Activated B cell treated with CpG ODN at 0.5 μM for 24 hours (primary cell): Measurements from ENCODE around the gene ATP10B. TPM values are rescaled to one million over a fixed set of nuclear protein-coding genes. Genes with fewer than 3 reads are reported as not detected.

Experiments used
- ATAC-seq: fragments of 200-7000 bp; cut with Tn5 transposase; one replicate; pipeline ENCODE4 v1.10.0; 2021; ENCODE audit warnings: low read depth, mild to moderate bottlenecking, moderate library complexity
- CTCF ChIA-PET: fragments of 350-600 bp; sonication (Branson Sonifier 250); formaldehyde crosslinking; loops from one replicate; lab custom pipeline; 2021; ENCODE audit warnings: antibody characterized with exemption; lab: Charles Lee
- POLR2A ChIA-PET: fragments of 350-600 bp; sonication (Branson Sonifier 250); formaldehyde crosslinking; loops from one replicate; lab custom pipeline; 2021; ENCODE audit warnings: antibody characterized with exemption; lab: Charles Lee
- DNase-seq: peaks from one replicate; pipeline ENCODE4 v3.0.0; 2022
- H3K27ac Mint-ChIP-seq: one replicate; pipeline ENCODE4 v1.8.0; 2020; ENCODE audit warnings: mixed read lengths
- H3K27me3 Mint-ChIP-seq: one replicate; pipeline ENCODE4 v1.8.0; 2021; ENCODE audit warnings: mixed read lengths
- H3K36me3 Mint-ChIP-seq: one replicate; pipeline ENCODE4 v1.8.0; 2021; ENCODE audit warnings: low read depth, mixed read lengths
- H3K4me1 Mint-ChIP-seq: one replicate; pipeline ENCODE4 v1.8.0; 2021; ENCODE audit warnings: mixed read lengths
- H3K4me3 Mint-ChIP-seq: one replicate; pipeline ENCODE4 v1.8.0; 2020; ENCODE audit warnings: mild to moderate bottlenecking, mixed read lengths
- H3K9me3 Mint-ChIP-seq: one replicate; pipeline ENCODE4 v1.8.0; 2020; ENCODE audit warnings: mixed read lengths
- intact Hi-C: fragments of 100-400 bp; cut with micrococcal nuclease; formaldehyde crosslinking; loops from one replicate; pipeline ENCODE4 v1.15.1; 2024
- total RNA-seq: library from RNA; stranded (reverse); gene quantifications from 2 replicates; pipeline ENCODE4 v1.2.3, GENCODE V29; 2022
- TF ChIP-seq, protein P1 (sequence below): fragments of 200-600 bp; IDR thresholded peaks from one replicate; pipeline ENCODE4 v1.8.0; 2022; ENCODE audit warnings: antibody characterized with exemption, mild to moderate bottlenecking

ATP10B gene
- total RNA-seq, 1 donor from 2014 or later: not detected

DNA sequence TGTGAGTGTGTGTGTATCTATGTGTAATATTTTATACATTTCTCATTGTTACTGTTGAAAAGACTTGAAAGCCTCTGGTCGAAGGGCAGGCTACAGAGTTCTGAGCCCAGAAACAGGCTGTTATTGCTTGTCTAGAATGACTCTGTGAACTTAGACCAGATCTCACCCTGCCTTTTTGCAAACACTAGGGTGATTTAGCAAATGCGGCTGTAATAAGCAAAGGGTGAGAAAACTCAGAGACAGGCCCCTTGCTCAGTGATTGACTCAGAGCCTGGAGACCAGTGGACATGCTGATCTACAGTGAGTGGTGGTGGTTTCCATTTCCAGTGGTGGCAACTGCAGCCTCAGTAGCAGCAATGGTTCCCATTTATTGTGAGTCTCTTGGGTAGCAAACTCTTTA, 183.7 kb downstream of the ATP10B start:
- Mint-ChIP-seq H3K36me3 (no peaks in the 10 kb centered on the region), H3K9me3 (no peaks in the 10 kb centered on the region), H3K27me3 (no peaks in the 10 kb centered on the region), H3K4me1 (no peaks in the 10 kb centered on the region), H3K27ac (no peak overlapping the region), H3K4me3 (no peak overlapping the region)
- intact Hi-C loops: no loop called here
- ChIA-PET CTCF (no interaction called here), POLR2A (no interaction called here)
- ATAC-seq: no peak
- TF ChIP-seq, protein P1, sequence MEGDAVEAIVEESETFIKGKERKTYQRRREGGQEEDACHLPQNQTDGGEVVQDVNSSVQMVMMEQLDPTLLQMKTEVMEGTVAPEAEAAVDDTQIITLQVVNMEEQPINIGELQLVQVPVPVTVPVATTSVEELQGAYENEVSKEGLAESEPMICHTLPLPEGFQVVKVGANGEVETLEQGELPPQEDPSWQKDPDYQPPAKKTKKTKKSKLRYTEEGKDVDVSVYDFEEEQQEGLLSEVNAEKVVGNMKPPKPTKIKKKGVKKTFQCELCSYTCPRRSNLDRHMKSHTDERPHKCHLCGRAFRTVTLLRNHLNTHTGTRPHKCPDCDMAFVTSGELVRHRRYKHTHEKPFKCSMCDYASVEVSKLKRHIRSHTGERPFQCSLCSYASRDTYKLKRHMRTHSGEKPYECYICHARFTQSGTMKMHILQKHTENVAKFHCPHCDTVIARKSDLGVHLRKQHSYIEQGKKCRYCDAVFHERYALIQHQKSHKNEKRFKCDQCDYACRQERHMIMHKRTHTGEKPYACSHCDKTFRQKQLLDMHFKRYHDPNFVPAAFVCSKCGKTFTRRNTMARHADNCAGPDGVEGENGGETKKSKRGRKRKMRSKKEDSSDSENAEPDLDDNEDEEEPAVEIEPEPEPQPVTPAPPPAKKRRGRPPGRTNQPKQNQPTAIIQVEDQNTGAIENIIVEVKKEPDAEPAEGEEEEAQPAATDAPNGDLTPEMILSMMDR: no peak
- no peak for DNase-seq

DNA sequence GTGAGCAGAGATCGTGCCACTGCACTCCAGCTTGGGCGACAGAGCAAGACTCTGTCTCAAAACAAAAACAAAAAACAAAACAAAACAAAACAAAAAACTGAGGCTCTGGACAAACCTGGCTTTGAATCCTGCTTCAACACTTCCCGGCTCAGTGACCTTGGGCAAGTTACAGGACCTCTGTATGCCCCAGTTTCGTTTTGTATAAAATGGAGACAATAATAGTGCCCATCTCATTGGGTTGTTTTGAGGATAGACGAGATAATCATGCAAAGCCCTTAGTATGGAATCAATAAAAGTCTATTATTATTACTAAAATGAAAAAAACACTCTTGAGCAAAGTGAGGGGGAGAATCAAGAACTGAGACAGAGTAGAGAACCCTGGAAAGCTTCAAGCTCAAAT, 184.9 kb downstream of the ATP10B start:
- H3K4me1 Mint-ChIP-seq: no peaks in the 10 kb centered on the region
- TF ChIP-seq, protein P1: no peak
- ChIA-PET CTCF (no interaction called here), POLR2A (no interaction called here)
- no peak overlapping the region for H3K4me3 Mint-ChIP-seq
- no peak for DNase-seq
- no peak for ATAC-seq
- intact Hi-C loops: no loop called here
- no peaks in the 10 kb centered on the region for H3K27me3 Mint-ChIP-seq
- H3K9me3 Mint-ChIP-seq: no peaks in the 10 kb centered on the region
- H3K36me3 Mint-ChIP-seq: no peaks in the 10 kb centered on the region
- no peak overlapping the region for H3K27ac Mint-ChIP-seq

DNA sequence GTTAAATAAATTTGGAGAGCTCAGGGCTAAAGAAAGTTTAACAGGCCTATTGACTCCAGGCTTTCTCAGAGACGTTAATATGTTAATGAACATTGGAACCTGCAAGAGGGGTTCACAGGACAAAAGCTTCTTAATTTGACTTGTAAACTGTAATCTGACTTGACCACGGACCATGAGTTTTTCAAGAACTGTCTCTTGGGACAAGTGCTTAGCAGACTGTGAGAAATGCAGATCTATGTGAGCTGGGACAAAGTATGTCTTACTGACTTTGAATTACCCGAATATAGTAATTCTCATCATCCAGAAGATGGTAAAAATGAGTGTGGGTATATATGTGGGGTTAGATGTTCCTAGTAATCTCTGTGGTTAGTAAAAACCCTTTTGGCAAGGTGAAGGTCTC, 186.6 kb downstream of the ATP10B start:
- Mint-ChIP-seq H3K9me3 (no peaks in the 10 kb centered on the region), H3K27me3 (no peaks in the 10 kb centered on the region), H3K4me3 (no peak overlapping the region), H3K36me3 (no peaks in the 10 kb centered on the region), H3K4me1 (no peaks in the 10 kb centered on the region), H3K27ac (no peak overlapping the region)
- DNase-seq (no peak), ATAC-seq (no peak)
- TF ChIP-seq, protein P1: no peak
- intact Hi-C loops: no loop called here
- ChIA-PET POLR2A (no interaction called here), CTCF (no interaction called here)

DNA sequence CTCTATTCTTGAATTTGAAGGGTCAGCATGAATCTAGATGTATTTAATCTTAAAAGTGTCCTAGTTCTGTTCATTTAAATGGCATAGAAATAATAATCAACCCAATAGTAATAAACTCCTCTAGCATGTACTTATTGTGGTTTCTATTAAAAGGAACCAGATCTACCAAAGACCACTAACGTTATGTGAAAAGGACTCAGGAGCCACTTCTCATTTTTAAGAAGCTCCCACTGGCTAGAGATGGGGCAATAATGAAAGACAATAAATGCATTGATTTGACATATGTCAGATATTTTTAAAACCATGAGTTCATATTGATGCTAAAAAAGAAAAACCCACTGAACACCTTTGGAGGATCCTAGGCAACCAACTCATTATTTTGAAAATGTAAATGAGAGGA, 191.9 kb downstream of the ATP10B start:
- Mint-ChIP-seq H3K4me1 (no peaks in the 10 kb centered on the region), H3K4me3 (no peak overlapping the region), H3K36me3 (no peaks in the 10 kb centered on the region), H3K27me3 (peaks cover 7% of the 10 kb centered on the region), H3K27ac (no peak overlapping the region), H3K9me3 (no peaks in the 10 kb centered on the region)
- intact Hi-C loops: no loop called here
- TF ChIP-seq, protein P1: no peak
- POLR2A ChIA-PET: no interaction called here
- DNase-seq: no peak
- ATAC-seq: no peak
- CTCF ChIA-PET: no interaction called here

DNA sequence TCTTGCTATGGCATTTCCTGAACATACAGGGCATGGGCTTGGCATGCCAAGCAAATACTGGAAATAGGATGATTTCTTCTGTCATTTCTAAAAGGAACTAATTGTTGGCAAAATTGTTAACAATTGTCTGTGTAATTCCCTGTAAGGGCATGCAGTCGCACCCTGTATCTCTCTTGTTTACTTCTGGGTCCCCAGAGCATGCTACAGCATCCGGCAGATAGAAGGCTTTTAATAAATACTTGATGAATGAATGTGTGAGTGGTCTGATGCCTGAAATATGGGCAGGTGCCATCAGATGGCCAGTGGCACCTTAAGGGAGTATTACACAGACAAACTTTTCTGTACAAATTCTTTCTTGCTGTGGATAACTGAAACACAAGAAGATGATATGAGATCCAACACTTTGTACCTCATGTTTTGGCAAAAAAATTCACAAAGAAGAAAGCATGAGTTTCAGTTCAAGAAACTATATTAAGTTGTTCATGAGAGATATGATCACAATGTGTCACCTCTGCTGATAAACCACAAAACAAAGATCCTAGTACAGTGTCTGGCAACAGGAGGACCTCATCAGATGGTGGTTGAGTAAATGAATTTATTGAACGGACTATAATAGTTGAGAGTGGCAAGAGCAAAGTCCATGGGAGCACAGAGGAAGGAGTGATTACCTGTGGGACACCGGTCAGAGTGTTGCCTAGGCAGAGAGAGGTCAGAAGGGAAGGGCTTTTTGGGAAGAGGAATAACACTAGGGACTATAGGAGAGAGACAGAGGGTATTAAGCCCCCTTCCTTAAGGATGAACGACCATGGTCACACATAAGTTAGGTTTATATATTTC, 194.2 kb downstream of the ATP10B start:
- ATAC-seq (no peak), DNase-seq (no peak)
- Mint-ChIP-seq H3K27me3 (peaks cover 7% of the 10 kb centered on the region), H3K4me3 (no peak overlapping the region), H3K27ac (no peak overlapping the region), H3K9me3 (no peaks in the 10 kb centered on the region), H3K4me1 (no peaks in the 10 kb centered on the region), H3K36me3 (no peaks in the 10 kb centered on the region)
- CTCF ChIA-PET: no interaction called here
- POLR2A ChIA-PET: no interaction called here
- intact Hi-C loops: no loop called here
- TF ChIP-seq, protein P1: no peak
